IPS DF 6.9 (cell line): ENCODE measurements around the gene INTS15.
"Not testable (repeated sequence)": the region's sequence is repeated elsewhere in the genome, so short reads cannot be mapped to it uniquely, and the experiment has no call there.

Source experiments
- DNase-seq: peaks from one replicate; pipeline ENCODE4 v3.0.0-alpha.2; 2013; ENCODE audit warnings: low read depth, low spot score
- H3K27ac ChIP-seq: one replicate; pipeline ENCODE4 v1.5.1; 2013; ENCODE audit warnings: low read length, control low read depth
- H3K27me3 ChIP-seq: 2 replicates; pipeline ENCODE4 v1.6.1; 2013; ENCODE audit warnings: mild to moderate bottlenecking, low read length; ENCODE audit not compliant: control insufficient read depth, insufficient read depth
- H3K36me3 ChIP-seq: 2 replicates; pipeline ENCODE4 v1.6.1; 2013; ENCODE audit warnings: low read length; ENCODE audit not compliant: control insufficient read depth, insufficient read depth
- H3K4me1 ChIP-seq: 2 replicates; pipeline ENCODE4 v1.6.1; 2013; ENCODE audit warnings: low read length; ENCODE audit not compliant: control insufficient read depth, insufficient read depth
- H3K4me3 ChIP-seq: 2 replicates; pipeline ENCODE4 v1.5.1; 2013; ENCODE audit warnings: mild to moderate bottlenecking, low read length
- H3K9me3 ChIP-seq: 2 replicates; pipeline ENCODE4 v1.6.1; 2013; ENCODE audit warnings: low read length, inconsistent platforms; ENCODE audit not compliant: control insufficient read depth, insufficient read depth
- WGBS: extraction: QIAGEN DNeasy Blood & Tissue Kit; methylation state at CpG from one replicate; pipeline ENCODE4 v1.1.7; 2013; ENCODE audit warnings: mixed read lengths, missing lambda C conversion rate; ENCODE audit not compliant: insufficient read length, insufficient coverage; 5-methylcytosine and 5-hydroxymethylcytosine counted together

The INTS15 gene

GRCh38 chr7:6631605-6632004, 41.8 kb downstream of the INTS15 start:
- H3K4me1 ChIP-seq = no peaks in the 10 kb centered on the region
- no peak overlapping the region for H3K27ac ChIP-seq
- H3K27me3 ChIP-seq = no peaks in the 10 kb centered on the region
- no peak for DNase-seq
- H3K4me3 ChIP-seq = no peak overlapping the region
- WGBS = no CpG with 5 or more reads among the region's 7 CpGs
- H3K9me3 ChIP-seq = no peaks in the 10 kb centered on the region
- no peaks in the 10 kb centered on the region for H3K36me3 ChIP-seq

- Histone ChIP-seq H3K4me1 (0 out of 2 replicates have a peak, but pooled peaks cover 2% of the 10 kb centered on the region), H3K27me3 (no peaks in the 10 kb centered on the region), H3K9me3 (no peaks in the 10 kb centered on the region), H3K27ac (no peak overlapping the region), H3K36me3 (no peaks in the 10 kb centered on the region), H3K4me3 (no peak overlapping the region)
- no peak for DNase-seq
- no CpG with 5 or more reads among the region's 8 CpGs for WGBS
Observed at GRCh38 chr7:6634021-6634420, 44.2 kb downstream of the INTS15 start.

GRCh38 chr7:6634971-6635370, 45.1 kb downstream of the INTS15 start:
- not testable (repeated sequence) for H3K4me3 ChIP-seq, H3K4me1 ChIP-seq, H3K36me3 ChIP-seq, DNase-seq, H3K27ac ChIP-seq, H3K27me3 ChIP-seq, H3K9me3 ChIP-seq
- WGBS = no CpG with 5 or more reads among the region's 5 CpGs

- H3K27ac ChIP-seq = no peak within 1 kb of the TSS
- H3K9me3 ChIP-seq = no peaks in the 10 kb centered on the region
- peak within 1 kb of the TSS; percentile 87; the same call in 1 of the 2 replicates for H3K4me3 ChIP-seq
- WGBS = no CpG with 5 or more reads among the region's 104 CpGs
- 0 out of 2 replicates have a peak, but pooled peaks cover 2% of the 10 kb centered on the region for H3K36me3 ChIP-seq
- H3K4me1 ChIP-seq = peaks cover 2% of the 10 kb centered on the region; the same call in 1 of the 2 replicates
- H3K27me3 ChIP-seq = no peaks in the 10 kb centered on the region
- DNase-seq = no peak
Observed at GRCh38 chr7:6636741-6637543, 47.1 kb downstream of the INTS15 start, which contains the start of gene ZNF316. TSS of gene ZNF316 (plus strand) at chr7:6637318. CDS start at chr7:6642410, 5,092 bp downstream.

- WGBS = no CpG with 5 or more reads among the region's 60 CpGs
- Histone ChIP-seq H3K36me3 (peaks cover 4% of the 10 kb centered on the region; the same call in 1 of the 2 replicates), H3K27me3 (no peaks in the 10 kb centered on the region), H3K27ac (no peak overlapping the region), H3K4me1 (peaks cover 2% of the 10 kb centered on the region; the same call in 1 of the 2 replicates), H3K9me3 (no peaks in the 10 kb centered on the region), H3K4me3 (peak overlapping the region; percentile 87; the same call in 1 of the 2 replicates)
- DNase-seq = no peak
Observed at GRCh38 chr7:6637544-6638229, 47.9 kb downstream of the INTS15 start.

GRCh38 chr7:6639032-6639431, 49.2 kb downstream of the INTS15 start:
- Histone ChIP-seq H3K27me3 (no peaks in the 10 kb centered on the region), H3K9me3 (no peaks in the 10 kb centered on the region), H3K4me1 (peaks cover 2% of the 10 kb centered on the region; the same call in 1 of the 2 replicates), H3K36me3 (peaks cover 7% of the 10 kb centered on the region), H3K4me3 (no peak overlapping the region), H3K27ac (no peak overlapping the region)
- DNase-seq = no peak
- WGBS = no CpG with 5 or more reads among the region's 4 CpGs

- Histone ChIP-seq H3K36me3 (peaks cover 7% of the 10 kb centered on the region), H3K27ac (no peak overlapping the region), H3K4me3 (no peak overlapping the region), H3K27me3 (no peaks in the 10 kb centered on the region), H3K9me3 (no peaks in the 10 kb centered on the region), H3K4me1 (peaks cover 2% of the 10 kb centered on the region; the same call in 1 of the 2 replicates)
- DNase-seq = no peak
- no CpG with 5 or more reads among the region's 11 CpGs for WGBS
Observed at GRCh38 chr7:6639627-6640026, 49.8 kb downstream of the INTS15 start.

GRCh38 chr7:6640246-6640721, 50.5 kb downstream of the INTS15 start:
- H3K36me3 ChIP-seq = peaks cover 7% of the 10 kb centered on the region
- WGBS = no CpG with 5 or more reads among the region's 11 CpGs

GRCh38 chr7:6641305-6642035, 51.6 kb downstream of the INTS15 start:
- WGBS = no CpG with 5 or more reads among the region's 15 CpGs
- H3K36me3 ChIP-seq = peaks cover 7% of the 10 kb centered on the region
- H3K4me3 ChIP-seq = no peak overlapping the region
- H3K4me1 ChIP-seq = peaks cover 2% of the 10 kb centered on the region; the same call in 1 of the 2 replicates
- H3K27me3 ChIP-seq = no peaks in the 10 kb centered on the region
- DNase-seq = no peak
- no peaks in the 10 kb centered on the region for H3K9me3 ChIP-seq
- no peak overlapping the region for H3K27ac ChIP-seq

More at GRCh38 chr7:6640246-6640721, 50.5 kb downstream of the INTS15 start:
- Histone ChIP-seq H3K4me3 (no peak overlapping the region), H3K4me1 (peaks cover 2% of the 10 kb centered on the region; the same call in 1 of the 2 replicates), H3K27ac (no peak overlapping the region), H3K27me3 (no peaks in the 10 kb centered on the region), H3K9me3 (no peaks in the 10 kb centered on the region)
- DNase-seq = peak; percentile 55
